ENCODE data around the gene PSMG3. TPM values are rescaled to one million over a fixed set of nuclear protein-coding genes. Genes with fewer than 3 reads are reported as not detected.

The PSMG3 gene
- total and polyA plus RNA-seq, 2 donors from 2014 or later = 29.7 to 66.6 TPM

- H3K36me3 ChIP-seq (ENCODE audit: control insufficient read depth in 2 of 3, insufficient read depth in 3 of 3, low read length in 3 of 3) = no peaks in the 10 kb centered on the region
These were observed 41.0 kb upstream of the PSMG3 start for GRCh38 chr7:1610678-1611302.

GRCh38 chr7:1610013-1610677, 40.3 kb upstream of the PSMG3 start:
- no peaks in the 10 kb centered on the region for H3K36me3 ChIP-seq (ENCODE audit: control insufficient read depth in 2 of 3, insufficient read depth in 3 of 3, low read length in 3 of 3)
- no peak overlapping the region for H3K4me3 ChIP-seq (ENCODE audit: low read length in 3 of 3)
- TF ChIP-seq CTCF (IDR thresholded peaks at IDR 0.05; ENCODE audit: borderline replicate concordance, extremely low read depth, insufficient read depth) = no peak
- H3K9me3 ChIP-seq (ENCODE audit: control insufficient read depth in 2 of 3, insufficient read depth in 1 of 3, low read length in 3 of 3) = no peaks in the 10 kb centered on the region
- H3K27ac ChIP-seq (ENCODE audit: low read depth in 2 of 2, low read length in 2 of 2) = no peak overlapping the region
- FAIRE-seq (no peak), DNase-seq (peak in 1 of 5 donors; percentile 34)
- H3K4me1 ChIP-seq (ENCODE audit: control insufficient read depth in 2 of 3, insufficient read depth in 2 of 3, low read depth in 1 of 3, low read length in 3 of 3) = no peaks in the 10 kb centered on the region
- no peaks in the 10 kb centered on the region for H3K27me3 ChIP-seq (ENCODE audit: control insufficient read depth, insufficient read depth, low read length)
- intact Hi-C loops (cut with DNase I) = no loop called here
- no peak overlapping the region for H3K9ac ChIP-seq (ENCODE audit: low read length in 3 of 3)

More at GRCh38 chr7:1610678-1611302, 41.0 kb upstream of the PSMG3 start:
- intact Hi-C loops (cut with DNase I) = no loop called here
- no peaks in the 10 kb centered on the region for H3K4me1 ChIP-seq (ENCODE audit: control insufficient read depth in 2 of 3, insufficient read depth in 2 of 3, low read depth in 1 of 3, low read length in 3 of 3)
- no peak for TF ChIP-seq CTCF (IDR thresholded peaks at IDR 0.05; ENCODE audit: borderline replicate concordance, extremely low read depth, insufficient read depth)
- no peak overlapping the region for H3K9ac ChIP-seq (ENCODE audit: low read length in 3 of 3)
- H3K9me3 ChIP-seq (ENCODE audit: control insufficient read depth in 2 of 3, insufficient read depth in 1 of 3, low read length in 3 of 3) = no peaks in the 10 kb centered on the region
- DNase-seq (peak in 1 of 5 donors; percentile 28), FAIRE-seq (no peak)
- no peak overlapping the region for H3K4me3 ChIP-seq (ENCODE audit: low read length in 3 of 3)
- no peaks in the 10 kb centered on the region for H3K27me3 ChIP-seq (ENCODE audit: control insufficient read depth, insufficient read depth, low read length)
- no peak overlapping the region for H3K27ac ChIP-seq (ENCODE audit: low read depth in 2 of 2, low read length in 2 of 2)

GRCh38 chr7:1609023-1609422, 39.2 kb upstream of the PSMG3 start:
- TF ChIP-seq CTCF (IDR thresholded peaks at IDR 0.05; ENCODE audit: borderline replicate concordance, extremely low read depth, insufficient read depth) = no peak
- intact Hi-C loops (cut with DNase I) = no loop called here
- Histone ChIP-seq H3K4me3 (ENCODE audit: low read length in 3 of 3) (no peak overlapping the region), H3K4me1 (ENCODE audit: control insufficient read depth in 2 of 3, insufficient read depth in 2 of 3, low read depth in 1 of 3, low read length in 3 of 3) (no peaks in the 10 kb centered on the region), H3K27ac (ENCODE audit: low read depth in 2 of 2, low read length in 2 of 2) (no peak overlapping the region), H3K27me3 (ENCODE audit: control insufficient read depth, insufficient read depth, low read length) (no peaks in the 10 kb centered on the region), H3K9ac (ENCODE audit: low read length in 3 of 3) (no peak overlapping the region), H3K36me3 (ENCODE audit: control insufficient read depth in 2 of 3, insufficient read depth in 3 of 3, low read length in 3 of 3) (no peaks in the 10 kb centered on the region), H3K9me3 (ENCODE audit: control insufficient read depth in 2 of 3, insufficient read depth in 1 of 3, low read length in 3 of 3) (no peaks in the 10 kb centered on the region)
- DNase-seq (peak in 1 of 5 donors; percentile 37), FAIRE-seq (no peak)

Data from kidney (tissue), 14 donors.